Measurements from ENCODE around the gene CARMIL1.

- TF ChIP-seq CTCF (IDR thresholded peaks at IDR 0.05) (no peak), POLR2A (IDR thresholded peaks at IDR 0.05) (no peak)
Observed at GRCh38 chr6:25320459-25320858, 41.3 kb downstream of the CARMIL1 start.

All from heart left ventricle (tissue), 13 donors.